22Rv1 (cell line): ENCODE data around the gene NUSAP1.

Experiments
- ZFX ChIP-seq: fragments of 450-650 bp; IDR thresholded peaks from 2 replicates; pipeline ENCODE4 v1.6.1; 2017; ENCODE audit warnings: antibody characterized with exemption, borderline replicate concordance
- TF ChIP-seq, protein P1 (sequence below): fragments of 450-650 bp; IDR thresholded peaks from 2 replicates; pipeline ENCODE4 v1.5.1; 2017; ENCODE audit warnings: mild to moderate bottlenecking

DNA sequence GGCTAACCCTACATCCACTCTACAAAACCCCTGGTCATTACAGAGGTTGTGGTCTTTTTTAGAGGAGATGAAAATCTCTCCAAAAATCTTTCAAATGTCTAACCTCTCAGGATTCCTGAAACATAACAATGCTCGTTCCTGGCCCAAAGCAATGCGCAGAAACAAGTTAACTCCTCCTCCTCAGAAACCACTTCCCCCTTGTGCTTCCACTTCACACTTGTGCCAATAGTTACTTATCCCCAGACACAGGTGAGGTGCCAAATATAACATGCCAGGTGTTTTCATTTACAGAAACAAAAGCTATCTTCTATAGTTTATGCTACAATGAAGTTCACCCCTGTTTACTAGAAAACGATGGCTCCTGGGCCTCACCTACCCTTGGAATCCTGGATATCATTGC lies 63.4 kb downstream of the NUSAP1 start:
- TF ChIP-seq, protein P1, sequence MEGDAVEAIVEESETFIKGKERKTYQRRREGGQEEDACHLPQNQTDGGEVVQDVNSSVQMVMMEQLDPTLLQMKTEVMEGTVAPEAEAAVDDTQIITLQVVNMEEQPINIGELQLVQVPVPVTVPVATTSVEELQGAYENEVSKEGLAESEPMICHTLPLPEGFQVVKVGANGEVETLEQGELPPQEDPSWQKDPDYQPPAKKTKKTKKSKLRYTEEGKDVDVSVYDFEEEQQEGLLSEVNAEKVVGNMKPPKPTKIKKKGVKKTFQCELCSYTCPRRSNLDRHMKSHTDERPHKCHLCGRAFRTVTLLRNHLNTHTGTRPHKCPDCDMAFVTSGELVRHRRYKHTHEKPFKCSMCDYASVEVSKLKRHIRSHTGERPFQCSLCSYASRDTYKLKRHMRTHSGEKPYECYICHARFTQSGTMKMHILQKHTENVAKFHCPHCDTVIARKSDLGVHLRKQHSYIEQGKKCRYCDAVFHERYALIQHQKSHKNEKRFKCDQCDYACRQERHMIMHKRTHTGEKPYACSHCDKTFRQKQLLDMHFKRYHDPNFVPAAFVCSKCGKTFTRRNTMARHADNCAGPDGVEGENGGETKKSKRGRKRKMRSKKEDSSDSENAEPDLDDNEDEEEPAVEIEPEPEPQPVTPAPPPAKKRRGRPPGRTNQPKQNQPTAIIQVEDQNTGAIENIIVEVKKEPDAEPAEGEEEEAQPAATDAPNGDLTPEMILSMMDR, result no peak
- TF ChIP-seq ZFX, result no peak
